ENCODE results near the gene CNTN5. TPM values are rescaled to one million over a fixed set of nuclear protein-coding genes. Genes with fewer than 3 reads are reported as not detected.

Gene CNTN5
- total RNA-seq, 4 donors from 2014 or later: not detected

- WGBS, 2 donors: 52 to 57% methylated on average over 2 of the region's 2 CpGs
- DNase-seq (ENCODE audit: low spot score in 2 of 2): no peak
Measured at GRCh38 chr11:99229544-99229943, 208.8 kb downstream of the CNTN5 start.

GRCh38 chr11:99234534-99234933, 213.8 kb downstream of the CNTN5 start:
- no peak for DNase-seq (ENCODE audit: low spot score in 2 of 2)
- H3K4me3 ChIP-seq (ENCODE audit: low read depth, poor library complexity, severe bottlenecking): no peak overlapping the region
- intact Hi-C loops (cut with DNase I; ENCODE audit: low total_unique reads): no loop called here
- TF ChIP-seq POLR2A (IDR thresholded peaks at IDR 0.05): no peak
- TF ChIP-seq, protein P1, sequence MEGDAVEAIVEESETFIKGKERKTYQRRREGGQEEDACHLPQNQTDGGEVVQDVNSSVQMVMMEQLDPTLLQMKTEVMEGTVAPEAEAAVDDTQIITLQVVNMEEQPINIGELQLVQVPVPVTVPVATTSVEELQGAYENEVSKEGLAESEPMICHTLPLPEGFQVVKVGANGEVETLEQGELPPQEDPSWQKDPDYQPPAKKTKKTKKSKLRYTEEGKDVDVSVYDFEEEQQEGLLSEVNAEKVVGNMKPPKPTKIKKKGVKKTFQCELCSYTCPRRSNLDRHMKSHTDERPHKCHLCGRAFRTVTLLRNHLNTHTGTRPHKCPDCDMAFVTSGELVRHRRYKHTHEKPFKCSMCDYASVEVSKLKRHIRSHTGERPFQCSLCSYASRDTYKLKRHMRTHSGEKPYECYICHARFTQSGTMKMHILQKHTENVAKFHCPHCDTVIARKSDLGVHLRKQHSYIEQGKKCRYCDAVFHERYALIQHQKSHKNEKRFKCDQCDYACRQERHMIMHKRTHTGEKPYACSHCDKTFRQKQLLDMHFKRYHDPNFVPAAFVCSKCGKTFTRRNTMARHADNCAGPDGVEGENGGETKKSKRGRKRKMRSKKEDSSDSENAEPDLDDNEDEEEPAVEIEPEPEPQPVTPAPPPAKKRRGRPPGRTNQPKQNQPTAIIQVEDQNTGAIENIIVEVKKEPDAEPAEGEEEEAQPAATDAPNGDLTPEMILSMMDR (IDR thresholded peaks at IDR 0.05): no peak

More at GRCh38 chr11:99229544-99229943, 208.8 kb downstream of the CNTN5 start:
- no peak overlapping the region for H3K4me3 ChIP-seq (ENCODE audit: low read depth, poor library complexity, severe bottlenecking)
- intact Hi-C loops (cut with DNase I; ENCODE audit: low total_unique reads): no loop called here
- TF ChIP-seq, protein P1 (IDR thresholded peaks at IDR 0.05): no peak
- no peak for TF ChIP-seq POLR2A (IDR thresholded peaks at IDR 0.05)

- 46 to 63% methylated on average over 1 of the region's 1 CpG for WGBS, 2 donors
- no peak for TF ChIP-seq POLR2A (IDR thresholded peaks at IDR 0.05)
- TF ChIP-seq, protein P1 (IDR thresholded peaks at IDR 0.05): no peak
- intact Hi-C loops (cut with DNase I; ENCODE audit: low total_unique reads): no loop called here
- DNase-seq (ENCODE audit: low spot score in 2 of 2): no peak
- H3K4me3 ChIP-seq (ENCODE audit: low read depth, poor library complexity, severe bottlenecking): no peak overlapping the region
Measured at GRCh38 chr11:99238401-99238800, 217.7 kb downstream of the CNTN5 start.

DNA sequence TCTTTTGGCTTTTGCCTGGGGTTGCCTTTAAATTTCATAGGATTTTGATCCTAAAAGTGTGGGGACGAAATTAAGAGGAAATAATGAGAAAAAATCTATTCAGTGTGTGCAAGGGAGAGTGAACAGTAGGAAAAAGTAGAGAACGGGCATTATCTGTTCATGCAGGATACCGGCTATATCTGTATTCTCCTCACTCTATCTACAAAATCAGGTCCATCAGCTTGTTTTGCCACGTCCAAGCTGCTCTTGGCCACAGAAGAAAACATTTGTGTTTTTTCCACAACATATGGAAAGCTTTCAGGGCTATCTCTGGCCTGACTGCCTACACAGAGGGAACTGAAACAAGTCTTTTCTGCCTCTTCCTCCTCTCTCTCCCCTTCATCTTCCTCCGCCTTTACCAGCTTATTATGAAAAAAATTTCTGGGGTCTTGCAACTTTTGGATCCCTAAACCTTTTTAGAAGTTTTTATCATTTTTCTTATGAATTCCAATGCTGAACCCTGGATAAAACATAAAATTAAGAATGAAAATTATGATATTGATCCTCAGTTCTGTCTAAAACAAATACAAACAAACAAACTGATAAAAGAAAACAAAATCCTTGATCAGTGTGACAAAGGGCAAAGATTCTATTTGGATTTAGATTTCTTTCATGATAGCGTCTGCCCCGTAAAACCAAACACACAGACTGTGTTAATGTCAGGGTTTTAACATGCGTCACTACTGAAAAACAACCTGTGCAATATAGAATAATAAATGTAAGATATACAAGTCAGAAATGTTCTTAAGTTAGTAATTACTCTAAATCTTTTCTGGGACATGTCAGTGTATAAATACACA, 219.7 kb downstream of the CNTN5 start:
- no peak for DNase-seq (ENCODE audit: low spot score in 2 of 2)
- WGBS, 2 donors: 77 to 81% methylated on average over 8 of the region's 8 CpGs
- TF ChIP-seq, protein P1 (IDR thresholded peaks at IDR 0.05): no peak
- no peak for TF ChIP-seq POLR2A (IDR thresholded peaks at IDR 0.05)
- intact Hi-C loops (cut with DNase I; ENCODE audit: low total_unique reads): no loop called here
- H3K4me3 ChIP-seq (ENCODE audit: low read depth, poor library complexity, severe bottlenecking): no peak overlapping the region

GRCh38 chr11:99241066-99241465, 220.3 kb downstream of the CNTN5 start:
- WGBS, 2 donors: 81 to 88% methylated on average over 2 of the region's 2 CpGs
- no peak overlapping the region for H3K4me3 ChIP-seq (ENCODE audit: low read depth, poor library complexity, severe bottlenecking)
- TF ChIP-seq, protein P1 (IDR thresholded peaks at IDR 0.05): no peak
- no peak for TF ChIP-seq POLR2A (IDR thresholded peaks at IDR 0.05)
- intact Hi-C loops (cut with DNase I; ENCODE audit: low total_unique reads): no loop called here
- DNase-seq (ENCODE audit: low spot score in 2 of 2): no peak

Data from lower leg skin (tissue), 4 donors.